ENCODE data around the gene NECAB2. TPM values are rescaled to one million over a fixed set of nuclear protein-coding genes. Genes with fewer than 3 reads are reported as not detected.
A peak's percentile ranks its signal among the peaks of the same experiment; 100 is the strongest.

Gene NECAB2
- total and polyA plus RNA-seq, 8 donors: 0.46 to 11.2 (median 1.7) TPM; not detected in 3

DNA sequence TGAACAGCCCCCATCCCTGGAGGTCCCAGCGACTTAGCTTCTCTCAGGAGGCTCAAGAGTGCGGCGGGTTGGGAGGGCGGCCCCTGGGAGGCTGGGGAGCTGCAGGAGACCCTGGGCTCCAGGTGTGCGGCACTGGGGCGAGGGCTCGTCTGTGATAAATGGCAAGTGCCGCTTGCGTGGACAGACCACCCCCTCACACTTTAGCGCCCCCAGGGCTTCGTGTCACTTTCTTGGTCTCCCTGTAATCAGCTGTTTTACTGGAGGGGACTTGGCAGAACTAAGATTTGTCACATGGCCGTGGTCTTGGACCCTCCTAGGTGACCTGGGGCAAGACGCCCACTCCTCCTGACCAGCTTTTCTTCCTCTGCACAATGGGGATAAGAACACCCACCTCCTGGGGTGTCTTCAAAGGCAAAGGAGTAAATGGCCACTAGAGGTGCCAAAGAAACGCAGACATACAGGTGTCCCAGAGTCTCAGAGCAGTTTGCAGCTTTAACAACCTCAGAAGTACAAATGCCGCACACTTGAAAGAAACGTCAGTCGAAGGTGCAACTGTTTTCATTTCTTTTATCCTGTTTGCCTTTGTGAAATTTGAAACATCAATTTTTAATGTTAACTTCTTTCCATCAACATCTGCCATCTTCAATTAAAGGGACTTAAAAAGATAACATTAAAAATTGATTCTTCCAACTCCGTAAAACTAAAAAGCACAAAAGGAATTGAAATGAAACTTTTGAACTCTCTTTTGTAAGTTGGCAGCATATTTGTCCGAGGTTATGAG is 14.1 kb upstream of the NECAB2 start:
- peaks cover 9 to 18% (median 15%) of the 10 kb centered on the region in 4 donors for H3K36me3 ChIP-seq
- TF ChIP-seq EP300 (IDR thresholded peaks at IDR 0.05) (no peak), POLR2AphosphoS5 (IDR thresholded peaks at IDR 0.05) (no peak), POLR2A (IDR thresholded peaks at IDR 0.05) (no peak)
- TF ChIP-seq, protein P1, sequence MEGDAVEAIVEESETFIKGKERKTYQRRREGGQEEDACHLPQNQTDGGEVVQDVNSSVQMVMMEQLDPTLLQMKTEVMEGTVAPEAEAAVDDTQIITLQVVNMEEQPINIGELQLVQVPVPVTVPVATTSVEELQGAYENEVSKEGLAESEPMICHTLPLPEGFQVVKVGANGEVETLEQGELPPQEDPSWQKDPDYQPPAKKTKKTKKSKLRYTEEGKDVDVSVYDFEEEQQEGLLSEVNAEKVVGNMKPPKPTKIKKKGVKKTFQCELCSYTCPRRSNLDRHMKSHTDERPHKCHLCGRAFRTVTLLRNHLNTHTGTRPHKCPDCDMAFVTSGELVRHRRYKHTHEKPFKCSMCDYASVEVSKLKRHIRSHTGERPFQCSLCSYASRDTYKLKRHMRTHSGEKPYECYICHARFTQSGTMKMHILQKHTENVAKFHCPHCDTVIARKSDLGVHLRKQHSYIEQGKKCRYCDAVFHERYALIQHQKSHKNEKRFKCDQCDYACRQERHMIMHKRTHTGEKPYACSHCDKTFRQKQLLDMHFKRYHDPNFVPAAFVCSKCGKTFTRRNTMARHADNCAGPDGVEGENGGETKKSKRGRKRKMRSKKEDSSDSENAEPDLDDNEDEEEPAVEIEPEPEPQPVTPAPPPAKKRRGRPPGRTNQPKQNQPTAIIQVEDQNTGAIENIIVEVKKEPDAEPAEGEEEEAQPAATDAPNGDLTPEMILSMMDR (IDR thresholded peaks at IDR 0.05): peak in 3 of 7 experiments; percentile 37 to 40 (median 39)
- WGBS, 5 donors: 8 to 24% (median 15%) methylated on average over 11 to 19 of the region's 19 CpGs
- DNase-seq: peak in 1 of 2 donors; percentile 79
- intact Hi-C loops (cut with DNase I; ENCODE audit: low total_unique reads): no loop called here
- no peaks in the 10 kb centered on the region for H3K9me3 ChIP-seq
- H3K27ac ChIP-seq: peak overlapping the region; percentile 94 to 98 (median 94)
- peak overlapping the region; percentile 52 to 66 (median 57) for H3K4me3 ChIP-seq
- H3K4me1 ChIP-seq: peaks cover 18 to 46% (median 33%) of the 10 kb centered on the region in 4 donors
- no peaks in the 10 kb centered on the region for H3K27me3 ChIP-seq

DNA sequence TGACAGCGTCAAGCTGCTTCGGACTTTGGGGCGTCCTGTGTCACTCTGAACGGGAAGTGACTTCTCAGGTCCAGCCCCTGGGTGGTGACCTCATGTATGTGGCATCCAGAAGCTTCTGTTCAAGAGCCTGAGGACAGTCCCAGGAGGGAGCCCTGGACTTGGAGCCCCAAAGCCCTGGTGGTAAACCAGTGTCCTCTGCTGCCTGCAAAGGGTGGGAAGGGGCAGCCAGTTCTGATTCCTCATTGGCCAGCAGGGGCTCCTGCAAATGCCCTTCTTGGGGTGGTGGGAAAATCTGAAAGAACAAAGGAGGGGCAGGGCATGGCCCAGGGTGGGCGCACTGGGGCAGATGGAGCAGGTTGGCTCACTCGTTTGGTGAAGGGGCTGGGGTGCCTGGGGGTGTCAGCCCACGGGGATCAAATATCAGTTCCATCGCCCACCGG is 13.4 kb upstream of the NECAB2 start:
- DNase-seq: peak; percentile 56 to 81
- H3K9me3 ChIP-seq: no peaks in the 10 kb centered on the region
- peaks cover 18 to 46% (median 33%) of the 10 kb centered on the region in 4 donors for H3K4me1 ChIP-seq
- 52 to 63% (median 58%) methylated on average over 8 to 9 of the region's 9 CpGs for WGBS, 5 donors
- H3K4me3 ChIP-seq: peak overlapping the region in 3 of 4 donors; percentile 52 to 66 (median 60)
- TF ChIP-seq POLR2A (IDR thresholded peaks at IDR 0.05) (no peak), POLR2AphosphoS5 (IDR thresholded peaks at IDR 0.05) (no peak), EP300 (IDR thresholded peaks at IDR 0.05) (no peak)
- TF ChIP-seq, protein P1 (IDR thresholded peaks at IDR 0.05): no peak
- peaks cover 15 to 25% (median 21%) of the 10 kb centered on the region in 4 donors for H3K36me3 ChIP-seq
- H3K27me3 ChIP-seq: no peaks in the 10 kb centered on the region
- H3K27ac ChIP-seq: peak overlapping the region in 3 of 5 donors; percentile 94 to 96 (median 94)
- intact Hi-C loops (cut with DNase I; ENCODE audit: low total_unique reads): no loop called here

DNA sequence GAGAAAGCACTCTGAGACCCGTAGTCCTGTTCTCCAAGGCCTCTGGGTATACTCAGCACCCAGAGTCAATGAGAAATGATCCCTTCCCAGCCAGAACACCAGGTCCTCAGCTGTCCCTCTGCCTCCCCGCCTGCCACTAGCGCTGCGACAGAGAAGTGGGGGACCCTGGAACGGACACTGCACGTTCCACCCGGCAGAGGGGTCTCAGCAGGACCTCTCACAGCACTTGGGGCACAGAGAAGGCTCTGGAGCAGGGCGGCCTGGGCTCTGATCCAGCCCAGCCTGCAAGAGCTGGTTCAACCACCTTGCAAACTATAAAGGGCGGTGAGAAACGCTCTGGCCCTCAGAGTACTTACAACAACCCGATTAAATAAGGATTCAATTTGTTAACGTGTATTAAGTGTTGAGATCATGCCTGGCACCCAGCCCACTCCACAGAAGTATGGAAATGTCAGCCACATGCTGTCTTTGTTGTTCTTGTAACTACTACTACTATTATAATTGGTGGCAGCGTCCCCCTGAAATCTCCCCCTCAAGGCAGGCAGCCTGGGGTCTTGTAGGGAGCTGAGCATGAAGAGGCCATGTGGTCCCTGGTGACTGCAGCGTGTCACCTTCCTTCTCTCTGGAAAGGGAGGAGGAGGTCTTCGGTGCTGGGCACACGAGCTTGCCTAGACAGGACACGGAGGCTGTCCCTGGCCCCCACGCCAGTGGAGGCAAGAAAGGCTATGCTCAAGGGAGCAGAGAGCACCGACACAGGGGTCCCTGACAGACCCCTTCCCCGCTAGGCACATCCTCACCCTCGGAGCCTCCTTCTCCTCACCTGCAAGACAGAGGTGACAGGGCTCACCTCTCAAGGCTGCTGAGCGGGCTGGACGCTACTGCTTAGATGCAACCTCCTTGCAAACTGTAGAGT is 12.6 kb upstream of the NECAB2 start:
- H3K4me3 ChIP-seq: peak overlapping the region in 1 of 4 donors; percentile 2
- intact Hi-C loops (cut with DNase I; ENCODE audit: low total_unique reads): no loop called here
- H3K27ac ChIP-seq: peak overlapping the region in 3 of 5 donors; percentile 94 to 96 (median 94)
- no peaks in the 10 kb centered on the region for H3K27me3 ChIP-seq
- no peaks in the 10 kb centered on the region for H3K9me3 ChIP-seq
- TF ChIP-seq POLR2AphosphoS5 (IDR thresholded peaks at IDR 0.05) (no peak), EP300 (IDR thresholded peaks at IDR 0.05) (no peak), POLR2A (IDR thresholded peaks at IDR 0.05) (no peak)
- TF ChIP-seq, protein P1 (IDR thresholded peaks at IDR 0.05): no peak
- H3K4me1 ChIP-seq: peaks cover 18 to 46% (median 33%) of the 10 kb centered on the region in 4 donors
- DNase-seq: peak in 1 of 2 donors; percentile 41
- H3K36me3 ChIP-seq: peaks cover 20 to 33% (median 30%) of the 10 kb centered on the region in 4 donors
- WGBS, 5 donors: 74 to 84% (median 80%) methylated on average over 20 to 23 of the region's 23 CpGs

All from stomach (tissue), 9 donors.